CD4-positive, alpha-beta T cell treated with Interleukin-4 for 1 hour (primary cell): ENCODE results near the gene CDIPT.
A peak's percentile ranks its signal among the peaks of the same experiment; 100 is the strongest.
"Not testable (repeated sequence)": the region's sequence is repeated elsewhere in the genome, so short reads cannot be mapped to it uniquely, and the experiment has no call there.

Source experiments
- DNase-seq, 2 donors: peaks; one replicate each; pipeline ENCODE4 v3.0.0-alpha.2; 2020 to 2022

The CDIPT gene

DNA sequence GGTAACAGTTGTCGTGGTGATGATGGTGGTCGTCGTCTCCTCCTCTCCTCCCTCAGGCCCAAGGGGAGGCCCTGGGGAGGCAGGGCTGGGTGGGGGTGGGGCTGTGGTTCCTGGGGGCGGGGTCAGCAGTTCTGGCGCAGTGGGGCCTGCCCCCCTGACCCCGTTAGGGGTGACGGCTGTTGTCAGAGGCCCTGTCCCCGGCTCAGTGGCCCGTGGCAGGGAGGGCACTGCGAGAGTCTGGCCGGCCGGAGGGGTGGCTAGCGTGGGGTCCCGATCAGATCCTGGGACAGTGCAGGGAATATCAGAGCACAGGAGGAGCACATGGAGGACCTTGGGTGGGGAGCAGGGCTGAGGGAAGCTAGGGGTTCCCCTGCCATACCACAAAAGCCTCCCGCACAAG lies 33.8 kb upstream of the CDIPT start:
- DNase-seq, result no peak

DNA sequence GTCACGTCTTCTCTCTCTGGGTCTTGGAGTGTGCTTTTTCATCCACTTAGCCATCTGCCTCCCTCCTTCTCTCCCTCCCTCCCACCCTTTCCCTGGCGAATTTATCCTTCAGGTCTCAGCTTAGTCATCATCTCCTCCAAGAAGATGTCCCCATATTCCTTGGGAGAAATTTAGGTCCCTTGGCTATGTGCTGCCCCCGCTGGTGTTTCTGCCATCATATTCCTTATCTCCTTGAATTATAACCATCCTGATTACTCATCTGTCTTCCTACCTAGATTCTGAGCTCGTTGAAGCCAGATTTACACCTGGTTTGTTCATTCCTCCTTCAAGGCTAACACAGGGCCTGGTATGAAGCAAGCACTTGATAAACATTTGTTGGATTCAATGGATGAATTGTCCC lies 31.3 kb upstream of the CDIPT start:
- DNase-seq, result no peak

DNA sequence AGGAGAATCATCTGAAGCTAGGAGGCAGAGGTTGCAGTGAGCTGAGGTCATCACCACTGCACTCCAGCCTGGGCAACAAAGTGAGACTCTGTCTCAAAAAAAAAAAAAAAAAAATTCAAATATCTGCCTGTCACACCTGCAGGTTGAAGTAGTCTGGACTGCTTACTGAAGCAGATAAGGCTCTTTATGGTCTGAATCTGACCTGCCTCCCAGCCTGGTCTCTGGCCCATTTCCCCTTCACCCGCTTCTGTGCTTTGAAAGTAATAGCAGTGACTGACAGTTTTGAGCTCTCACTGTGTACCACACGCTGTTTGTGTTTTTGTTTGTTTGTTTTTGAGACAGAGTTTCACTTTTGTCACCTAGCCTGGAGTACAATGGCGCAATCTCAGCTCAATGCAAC lies 30.5 kb upstream of the CDIPT start:
- DNase-seq, result no peak

DNA sequence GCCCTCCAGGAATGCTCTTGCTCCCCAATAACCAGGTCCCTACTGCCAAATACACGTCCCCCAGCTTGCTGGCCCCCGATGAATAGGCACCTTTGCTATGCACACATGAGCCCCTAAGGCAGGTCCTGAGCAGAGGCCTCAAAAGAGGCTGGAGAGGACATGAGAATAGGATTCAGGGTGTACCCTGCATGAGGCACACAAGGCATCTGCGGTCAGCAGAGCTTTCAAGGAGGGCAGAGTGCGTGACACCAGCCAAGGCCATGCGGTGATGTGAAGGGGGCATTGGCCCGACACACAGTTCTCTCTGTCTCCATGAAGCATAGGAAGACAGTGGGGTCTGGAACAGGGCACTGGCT lies 29.4 kb upstream of the CDIPT start:
- DNase-seq, result no peak

DNA sequence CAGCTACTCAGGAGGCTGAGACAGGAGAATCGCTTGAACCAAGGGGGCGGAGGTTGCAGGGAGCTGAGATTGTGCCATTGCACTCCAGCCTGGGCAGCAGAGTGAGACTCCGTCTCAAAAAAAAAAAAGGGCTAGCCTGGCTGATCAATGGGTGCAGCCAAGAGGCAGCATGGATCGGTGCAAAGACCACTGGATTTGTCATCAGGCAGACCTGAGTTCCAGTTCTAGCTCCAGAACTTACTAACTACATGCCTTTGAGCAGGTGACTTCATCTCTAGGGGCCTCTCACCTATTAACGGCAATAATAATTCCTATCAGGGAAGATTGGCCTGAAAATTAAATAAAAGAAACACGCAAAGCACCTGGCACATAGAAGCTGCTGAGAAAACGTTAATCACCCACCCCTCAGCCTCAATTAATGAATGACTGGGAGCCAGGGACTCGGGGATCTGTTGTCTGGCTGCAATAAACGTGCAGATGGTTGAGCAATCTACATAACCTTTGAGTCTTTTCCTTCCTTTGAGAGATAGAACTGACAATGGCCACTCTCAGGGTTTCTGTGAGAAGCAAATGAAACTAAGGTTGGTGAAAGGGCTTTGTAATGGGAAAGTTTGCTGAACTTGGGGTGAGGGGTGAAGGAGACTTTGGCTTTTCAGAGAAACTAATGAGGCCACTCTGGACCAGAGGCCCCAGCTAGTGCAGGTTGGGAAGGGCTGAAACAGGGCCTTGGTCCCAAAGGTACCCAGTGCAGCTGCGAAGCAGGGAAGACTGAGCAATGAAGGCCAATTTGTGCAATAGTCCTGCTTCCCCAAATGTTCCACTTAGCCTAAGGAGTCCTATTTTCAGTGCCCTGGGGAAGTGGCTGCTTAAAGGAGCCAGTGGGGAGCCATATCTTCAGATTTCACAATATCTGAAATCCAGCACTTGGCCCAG lies 28.8 kb upstream of the CDIPT start:
- no peak for DNase-seq

DNA sequence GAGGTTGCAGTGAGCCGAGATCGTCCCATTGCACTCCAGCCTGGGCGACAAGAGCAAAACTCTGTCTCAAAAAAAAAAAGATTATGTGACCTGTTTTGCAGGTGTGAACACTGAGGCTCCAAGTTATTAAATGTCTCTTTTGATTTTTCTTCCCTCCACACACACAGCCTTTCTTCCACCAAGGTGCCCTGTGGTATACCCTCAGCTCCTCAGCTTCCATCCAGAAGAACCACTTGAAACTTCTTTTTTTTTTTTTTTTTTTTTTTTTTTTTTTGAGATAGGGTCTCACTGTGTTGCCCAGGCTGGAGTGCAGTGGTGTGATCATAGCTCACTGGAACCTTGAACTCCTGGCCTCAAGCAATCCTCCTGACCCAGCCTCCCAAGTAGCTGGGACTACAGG lies 26.3 kb upstream of the CDIPT start:
- not testable (repeated sequence) for DNase-seq

DNA sequence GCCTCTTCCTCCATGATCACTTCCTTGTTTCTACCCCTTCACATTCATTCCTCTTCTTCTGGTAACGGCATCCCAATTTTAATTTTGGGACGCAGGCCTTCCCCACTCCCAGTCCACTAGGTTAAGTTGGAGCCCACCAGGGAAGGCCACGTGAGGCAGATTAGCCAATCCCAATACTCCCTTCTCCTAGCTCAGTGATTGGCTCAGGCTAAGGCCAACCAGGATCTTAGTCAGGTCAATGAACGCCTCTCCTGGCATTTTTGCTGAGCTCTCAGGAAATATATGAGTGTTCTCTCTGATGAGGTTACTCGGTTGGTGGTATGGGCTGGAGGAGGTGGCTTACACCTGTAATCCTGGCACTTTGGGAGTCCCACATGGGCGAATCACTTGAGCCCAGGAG lies 21.0 kb upstream of the CDIPT start:
- DNase-seq, result no peak

DNA sequence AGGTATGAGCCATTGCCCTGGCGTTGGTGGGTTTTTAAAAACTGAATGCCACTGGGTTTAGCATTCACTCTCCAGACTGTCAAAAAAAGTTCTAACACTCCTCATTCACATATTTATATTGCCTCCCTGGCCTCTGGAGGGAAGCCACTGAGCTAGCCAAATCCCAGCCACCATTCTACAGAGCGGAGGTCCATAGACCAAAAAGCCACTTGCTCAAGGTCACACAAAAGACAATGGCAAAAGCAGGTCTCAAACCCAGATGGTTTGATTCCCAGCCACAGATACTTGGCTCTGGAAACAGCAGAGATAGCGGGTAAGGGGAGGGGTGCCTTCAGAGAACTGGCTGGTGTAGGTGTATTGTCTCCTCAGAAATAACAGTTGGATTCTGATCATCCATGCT lies 18.0 kb upstream of the CDIPT start:
- DNase-seq, result no peak

DNA sequence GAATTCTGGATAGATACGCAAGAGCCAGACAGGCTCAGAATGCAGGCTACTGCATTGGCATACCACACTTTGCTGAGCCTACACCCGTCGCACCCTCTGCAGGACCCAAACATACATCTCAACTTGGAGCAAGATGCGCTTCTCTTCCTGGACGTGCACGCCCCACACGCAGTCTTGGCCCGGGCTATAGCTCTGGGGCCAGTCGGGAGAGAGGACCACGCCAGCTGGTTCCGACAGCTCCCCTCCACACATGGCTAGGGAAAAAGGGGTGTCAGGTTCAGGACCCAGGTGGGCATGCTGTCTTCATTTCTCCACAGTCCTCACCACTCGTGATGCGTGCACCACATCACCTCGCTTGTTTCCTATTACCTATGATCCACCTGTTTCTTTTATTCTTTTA lies 15.1 kb upstream of the CDIPT start:
- no peak for DNase-seq

DNA sequence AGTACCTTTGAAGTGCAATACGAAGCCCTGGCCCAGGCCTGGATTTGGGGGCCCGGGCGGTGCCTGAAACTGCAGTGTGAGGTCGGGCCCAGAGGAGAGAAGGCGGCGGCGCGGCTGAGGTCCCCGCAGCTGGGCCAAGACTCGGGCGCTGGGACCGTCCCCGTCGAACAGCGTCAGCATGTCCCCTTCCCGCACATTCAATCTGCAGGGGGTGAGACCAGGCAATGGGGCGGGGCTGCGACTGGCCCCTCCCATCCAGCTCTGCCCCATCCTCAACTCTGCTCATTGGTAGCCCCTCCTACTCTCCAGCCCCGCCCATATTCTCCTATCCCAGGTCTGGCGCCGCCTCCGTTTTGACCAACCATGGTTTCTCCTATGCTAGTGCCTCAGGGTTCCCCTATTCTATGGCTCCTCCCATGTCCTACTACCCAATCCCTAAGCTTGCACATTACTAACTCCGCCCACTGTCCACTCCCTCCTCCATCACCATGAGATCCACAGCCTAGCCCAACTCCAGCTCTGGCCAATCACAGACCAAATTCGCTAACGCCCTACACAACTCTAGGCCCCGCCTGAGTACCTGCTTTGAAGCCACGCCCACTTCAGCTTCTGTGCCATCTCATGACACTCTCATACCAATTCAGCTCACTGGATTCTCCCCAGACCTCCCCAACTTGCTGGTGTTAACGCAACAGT lies 14.4 kb upstream of the CDIPT start:
- DNase-seq, result peak; percentile 64 to 74

DNA sequence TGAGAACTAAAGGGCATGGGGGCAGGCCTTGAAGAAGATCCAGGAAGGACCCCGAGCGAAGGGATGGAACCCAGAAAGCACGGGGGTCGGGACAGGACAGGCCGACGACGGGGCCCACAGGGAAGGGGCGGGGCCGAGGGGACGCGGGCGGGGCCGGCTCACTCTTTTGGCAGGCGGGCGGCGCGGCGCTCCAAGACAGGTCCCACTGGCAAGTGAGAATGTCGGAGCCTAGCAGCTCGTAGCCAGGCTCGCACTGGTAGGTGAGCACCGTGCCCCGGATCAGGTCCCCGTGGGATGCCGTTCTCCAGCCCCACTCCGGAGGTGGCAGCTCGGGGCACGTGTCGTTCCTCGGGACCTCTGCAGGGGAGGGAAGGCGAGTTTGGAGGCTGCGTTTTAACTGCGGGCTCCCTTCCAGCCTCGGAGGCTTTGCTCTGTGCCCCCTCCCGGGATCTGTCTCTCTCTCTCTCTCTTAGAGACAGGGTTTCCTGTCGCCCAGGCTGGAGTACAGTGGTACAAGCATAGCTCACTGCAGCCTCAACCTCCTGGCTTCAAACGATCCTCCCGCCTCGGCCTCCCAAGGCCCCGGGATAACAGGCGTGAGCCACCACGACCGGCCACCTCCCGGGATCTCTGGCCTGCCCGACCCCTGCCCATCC lies 13.7 kb upstream of the CDIPT start:
- DNase-seq, result peak in 1 of 2 donors; percentile 17

DNA sequence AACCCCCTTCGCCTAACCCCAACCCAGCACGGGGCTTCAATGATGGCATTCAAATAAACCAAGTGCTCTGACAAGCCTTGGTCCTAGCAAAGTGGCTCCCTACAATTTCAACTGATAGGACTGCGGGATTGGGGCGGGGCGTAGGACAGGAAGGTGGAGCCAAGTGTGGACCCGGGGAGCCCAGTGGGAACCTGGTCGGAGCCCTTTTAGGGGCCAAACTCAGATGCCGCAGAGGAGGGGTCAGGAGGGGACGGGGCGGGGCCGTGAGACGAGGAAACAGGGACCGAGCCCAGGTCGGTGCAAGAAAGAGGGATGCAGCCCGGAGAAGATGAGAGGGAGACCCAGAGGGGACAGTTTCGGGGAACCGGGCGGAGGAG lies 13.2 kb upstream of the CDIPT start:
- peak in 1 of 2 donors; percentile 5 for DNase-seq

DNA sequence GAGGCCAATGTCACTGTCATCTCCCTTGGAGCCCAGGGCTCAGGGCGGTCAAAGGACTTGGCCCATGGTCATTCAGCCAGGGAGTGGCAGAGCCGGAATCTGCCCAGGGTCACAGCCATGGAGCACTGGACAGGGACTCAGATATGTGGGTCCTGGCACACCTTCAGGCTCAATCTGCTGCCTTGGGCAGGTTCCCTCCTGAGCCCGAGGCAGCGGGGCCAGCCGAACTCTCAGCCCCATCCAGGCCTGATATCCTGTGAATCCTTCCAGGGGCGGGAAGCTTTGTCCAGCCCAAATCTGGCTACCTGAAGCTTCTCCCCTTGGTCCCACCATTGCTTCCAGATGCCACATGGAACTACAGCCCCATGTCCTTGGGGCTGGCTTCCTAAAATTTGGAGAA lies 12.2 kb upstream of the CDIPT start:
- no peak for DNase-seq

DNA sequence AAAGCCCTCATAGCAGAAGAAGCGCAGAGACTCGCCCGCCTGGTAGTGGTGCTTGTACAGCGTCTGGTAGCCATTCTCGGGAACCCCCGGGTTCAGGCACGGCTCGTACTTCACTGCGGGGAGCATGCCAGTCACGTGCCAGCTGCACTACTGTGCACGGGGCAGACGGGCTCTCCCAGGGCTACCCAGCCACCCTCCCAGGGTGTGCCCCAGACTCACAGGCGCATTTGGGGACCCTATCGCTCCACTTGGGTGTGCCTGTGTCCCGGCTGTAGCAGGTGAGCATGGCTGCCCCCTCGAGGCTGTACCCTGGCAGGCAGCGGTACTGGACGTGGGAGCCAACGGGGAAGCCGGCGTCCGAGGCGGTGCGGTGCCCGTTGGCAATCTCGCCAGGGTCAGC lies 10.3 kb upstream of the CDIPT start:
- DNase-seq, result no peak

DNA sequence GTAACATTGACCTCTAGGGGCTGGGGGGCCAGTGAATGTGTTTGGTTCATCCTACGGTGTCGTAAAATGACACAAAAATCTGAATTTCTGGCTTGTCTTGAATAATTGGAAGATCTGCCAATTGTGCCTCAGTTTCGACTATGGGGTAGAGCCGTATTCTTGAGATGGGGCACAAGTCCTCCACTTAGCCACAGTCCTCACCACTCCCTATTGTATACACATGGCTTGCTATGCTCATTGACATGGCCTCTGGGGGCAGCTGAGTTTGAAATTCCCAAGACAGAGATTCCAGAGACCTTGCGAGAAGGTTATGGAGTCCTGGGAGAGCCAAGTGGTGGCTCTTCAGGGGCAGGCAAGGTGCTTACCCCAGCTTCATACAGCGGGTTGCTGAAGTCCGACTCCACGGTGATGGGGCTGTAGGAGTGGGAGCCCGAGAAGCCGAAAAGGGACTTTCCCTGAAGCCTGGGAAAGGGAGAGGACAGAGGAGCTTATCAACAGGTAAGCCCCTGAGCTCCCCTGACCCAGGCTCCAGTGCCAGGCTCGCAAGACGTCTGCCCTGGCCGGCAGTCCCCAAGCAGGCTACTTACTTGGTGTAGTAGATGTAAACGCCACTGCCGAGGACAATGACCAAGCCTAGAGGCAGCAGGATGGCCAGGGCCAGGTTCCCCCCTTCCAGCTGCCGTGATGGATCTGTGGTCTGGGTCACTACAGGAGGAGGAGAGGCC lies 9.0 kb upstream of the CDIPT start:
- no peak for DNase-seq

DNA sequence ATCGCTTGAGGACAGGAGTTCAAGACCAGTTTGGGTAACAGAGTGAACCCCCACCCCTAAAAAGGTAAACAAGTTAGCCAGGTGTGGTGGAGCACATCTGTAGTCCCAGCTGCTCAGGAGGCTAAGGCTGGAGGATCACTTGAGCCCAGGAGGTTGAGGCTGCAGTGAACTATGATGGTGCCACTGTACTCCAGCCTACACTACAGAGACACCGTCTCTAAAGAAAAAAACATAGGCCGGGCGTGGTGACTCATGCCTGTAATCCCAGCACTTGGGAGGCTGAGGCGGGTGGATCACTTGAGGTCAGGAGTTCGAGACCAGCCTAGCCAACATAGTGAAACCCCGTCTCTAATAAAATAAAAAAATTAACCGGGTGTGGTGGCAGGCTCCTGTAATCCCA lies 6.0 kb upstream of the CDIPT start:
- DNase-seq, result not testable (repeated sequence)

DNA sequence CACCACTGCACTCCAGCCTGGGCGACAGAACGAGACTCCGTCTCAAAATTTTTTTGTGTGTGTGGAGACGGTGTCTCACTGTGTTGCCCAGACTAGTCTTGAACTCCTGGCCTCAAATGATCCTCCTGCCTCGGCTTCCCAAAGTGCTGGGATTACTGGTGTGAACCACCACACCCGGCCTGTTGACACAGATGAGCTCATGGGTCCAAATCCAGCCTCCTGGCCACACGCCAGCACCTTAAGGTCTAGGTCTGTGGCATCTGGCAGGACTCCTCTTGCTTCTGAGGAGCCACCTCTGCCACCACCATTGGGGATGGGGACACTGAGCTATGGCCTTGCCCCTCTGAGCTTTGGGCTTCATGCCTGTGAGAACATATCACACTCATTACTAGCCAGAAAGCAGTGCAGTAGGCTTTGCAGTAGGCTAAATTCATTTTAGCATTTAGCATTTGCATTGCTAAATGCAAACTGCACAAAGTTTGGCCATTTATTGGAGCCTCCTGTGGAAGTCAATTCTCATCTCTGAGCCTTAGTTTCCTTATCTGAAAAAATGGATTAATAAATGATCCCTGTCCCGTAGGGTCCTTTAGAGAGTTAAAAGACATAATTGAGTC lies 5.5 kb upstream of the CDIPT start:
- no peak for DNase-seq

DNA sequence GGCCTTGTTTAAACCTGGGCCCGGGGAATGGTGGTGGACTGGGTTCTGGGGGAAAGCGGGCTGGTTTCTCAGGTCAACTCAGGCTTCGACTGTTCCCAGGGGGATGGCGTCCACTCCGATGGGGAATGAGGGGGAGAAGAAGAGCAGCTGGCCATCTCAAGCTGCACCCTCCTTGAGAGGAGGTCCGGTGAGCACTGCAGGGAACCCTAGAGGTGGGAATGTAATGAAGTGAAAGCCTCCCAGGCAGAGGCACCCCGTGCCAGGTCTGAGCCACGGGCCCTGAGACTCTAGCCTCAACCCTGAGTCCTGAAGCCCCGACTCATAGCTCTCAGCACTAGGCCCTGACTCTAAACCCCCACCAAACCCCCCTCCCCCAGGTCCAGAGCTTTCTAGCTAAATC lies 1.2 kb upstream of the CDIPT start:
- no peak for DNase-seq

DNA sequence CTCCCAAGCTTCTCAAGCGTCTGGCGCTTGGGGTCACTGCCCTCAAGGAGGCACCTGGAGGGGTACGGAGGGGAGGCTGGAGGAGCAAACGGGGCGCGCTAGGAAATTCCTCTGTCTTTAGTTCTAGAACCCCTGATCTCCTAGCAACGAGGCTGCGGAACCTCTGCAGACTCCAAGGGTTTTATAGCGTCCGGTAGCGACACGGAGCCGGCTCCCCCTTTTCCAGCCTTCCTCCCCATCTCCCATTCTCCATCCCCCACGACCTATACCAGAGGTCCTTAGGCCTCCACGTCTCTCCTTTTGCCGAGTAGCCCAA lies 601 bp upstream of the CDIPT start:
- no peak for DNase-seq

DNA sequence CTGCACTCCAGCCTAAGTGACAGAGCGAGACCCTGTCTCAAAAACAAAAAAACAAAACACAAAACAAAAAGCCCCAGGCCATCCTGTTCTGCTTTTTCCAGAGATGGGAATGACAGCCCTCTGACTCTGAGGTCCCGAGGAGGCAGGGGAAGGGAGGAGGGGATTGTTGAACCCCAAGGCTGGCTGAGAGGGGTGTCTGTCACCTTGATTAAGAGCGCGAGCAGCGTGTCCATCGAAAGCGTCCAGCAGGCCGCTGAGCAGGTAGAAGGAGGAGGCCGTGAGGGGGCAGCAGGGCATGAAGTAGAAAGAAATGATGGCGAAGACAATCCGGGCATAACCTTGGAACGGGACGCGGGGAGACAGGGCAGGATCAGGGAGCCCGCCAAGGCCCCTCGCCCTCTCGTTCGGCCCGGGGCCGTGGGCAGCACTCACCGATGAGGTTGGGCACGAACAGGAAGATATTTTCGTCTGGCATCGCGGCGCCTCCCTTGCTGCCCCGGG lies 593 bp downstream of the CDIPT start:
- no peak for DNase-seq

DNA sequence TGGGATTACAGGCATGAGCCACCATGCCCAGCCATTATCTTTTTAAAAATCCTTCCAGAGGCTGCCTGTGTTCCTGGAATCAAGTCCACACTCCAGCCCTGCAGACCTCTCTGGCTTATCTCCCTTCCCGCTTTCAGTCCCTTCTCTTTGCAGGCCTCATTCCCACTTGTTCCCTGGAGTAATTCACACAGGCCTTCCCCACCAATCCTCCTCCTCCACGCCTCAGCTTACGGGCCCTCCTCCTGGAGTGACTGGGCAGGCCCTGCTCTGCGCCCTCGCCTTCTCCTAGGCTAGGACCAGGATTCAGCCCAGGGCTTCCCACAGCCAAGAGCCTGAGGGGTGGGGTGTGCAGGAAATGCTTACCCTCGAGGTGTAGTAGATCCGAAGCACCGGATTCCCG lies 2.8 kb downstream of the CDIPT start:
- DNase-seq, result no peak

DNA sequence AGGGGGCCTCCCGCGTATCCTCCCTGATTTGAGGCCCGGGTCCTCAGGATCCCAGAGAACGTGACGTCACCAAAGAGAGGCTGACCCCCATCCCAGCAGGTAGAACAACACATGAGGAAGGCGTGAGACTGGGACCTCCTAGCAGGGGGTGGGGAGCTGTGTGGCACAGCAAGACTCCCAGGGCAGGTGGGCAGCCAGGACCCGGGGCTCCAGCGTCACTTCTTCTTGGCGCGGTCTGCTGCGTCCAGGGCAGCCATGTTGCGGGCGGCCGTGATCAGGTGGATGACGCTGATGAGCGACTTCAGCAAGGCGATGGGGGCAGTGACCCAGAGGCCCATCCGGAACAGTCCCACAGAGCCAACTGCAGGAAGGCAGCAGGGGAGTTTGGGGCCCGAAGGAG lies 4.1 kb downstream of the CDIPT start:
- DNase-seq, result no peak
